ENCODE results near the gene LIFR. TPM values are rescaled to one million over a fixed set of nuclear protein-coding genes. Genes with fewer than 3 reads are reported as not detected.

The LIFR gene
- total RNA-seq, 1 donor from 2014 or later = 48.1 TPM

Small RNA genes within 50 kb of the gene (small RNA-seq; reads per million reads assigned to genes)
- not detected for gene AC091839.1
- gene MIR3650 = not detected
